Amygdala (tissue), 56 donors: ENCODE measurements around the gene RIN3.
A peak's percentile ranks its signal among the peaks of the same experiment; 100 is the strongest.

Source experiments
- DNase-seq, 56 donors: peaks; one replicate each; lab custom pipeline; 2025; lab: John Stamatoyannopoulos, UW

The RIN3 gene

GRCh38 chr14:92551044-92551841 is 37.7 kb downstream of the RIN3 start:
- no peak for DNase-seq

GRCh38 chr14:92552066-92552465 is 38.5 kb downstream of the RIN3 start:
- no peak for DNase-seq

GRCh38 chr14:92553438-92553837 is 39.9 kb downstream of the RIN3 start:
- DNase-seq: no peak

- DNase-seq: peak in 1 of 56 donors; percentile 15
Observed at GRCh38 chr14:92555465-92556111, 42.0 kb downstream of the RIN3 start.

- DNase-seq: no peak
Observed at GRCh38 chr14:92556255-92556741, 42.7 kb downstream of the RIN3 start.

GRCh38 chr14:92556863-92557543 is 43.4 kb downstream of the RIN3 start:
- DNase-seq: no peak

GRCh38 chr14:92557544-92557912 is 43.9 kb downstream of the RIN3 start:
- no peak for DNase-seq

GRCh38 chr14:92558319-92558718 is 44.7 kb downstream of the RIN3 start:
- no peak for DNase-seq

GRCh38 chr14:92559486-92559885 is 45.9 kb downstream of the RIN3 start:
- no peak for DNase-seq

- no peak for DNase-seq
Observed at GRCh38 chr14:92560106-92560865, 46.7 kb downstream of the RIN3 start.

- DNase-seq: no peak
Observed at GRCh38 chr14:92561906-92562479, 48.4 kb downstream of the RIN3 start.

GRCh38 chr14:92563359-92563758 is 49.8 kb downstream of the RIN3 start:
- no peak for DNase-seq

GRCh38 chr14:92563765-92564285 is 50.2 kb downstream of the RIN3 start:
- DNase-seq: no peak

GRCh38 chr14:92564344-92565039 is 50.9 kb downstream of the RIN3 start:
- DNase-seq: no peak

GRCh38 chr14:92565040-92565717 is 51.6 kb downstream of the RIN3 start:
- DNase-seq: no peak

GRCh38 chr14:92565718-92566115 is 52.1 kb downstream of the RIN3 start:
- no peak for DNase-seq

GRCh38 chr14:92567173-92567725 is 53.7 kb downstream of the RIN3 start:
- no peak for DNase-seq

GRCh38 chr14:92568621-92569479 is 55.3 kb downstream of the RIN3 start:
- DNase-seq: no peak
